Subcutaneous adipose tissue (tissue), 4 donors: ENCODE data around the gene TBC1D7. TPM values are rescaled to one million over a fixed set of nuclear protein-coding genes. Genes with fewer than 3 reads are reported as not detected.

Source experiments
- CTCF ChIP-seq: fragments of 450-650 bp; IDR thresholded peaks from one replicate; pipeline ENCODE4 v1.5.1; 2016; ENCODE audit warnings: low read depth, mild to moderate bottlenecking, control low read depth, antibody characterized with exemption, moderate library complexity
- total RNA-seq, 4 donors: library from RNA; depleted of rRNA; stranded (reverse); fragments of >200 nt; gene quantifications; one replicate each; pipeline ENCODE4 v1.1.0, GENCODE V29; 2016

Gene TBC1D7
- total RNA-seq, 4 donors from 2014 or later: 8.6 to 19.0 (median 9.7) TPM

- TF ChIP-seq CTCF: no peak
These were observed 24.2 kb downstream of the TBC1D7 start for GRCh38 chr6:13304101-13304500.

GRCh38 chr6:13303668-13304017 is 24.7 kb downstream of the TBC1D7 start:
- no peak for TF ChIP-seq CTCF

GRCh38 chr6:13302751-13303667 is 25.3 kb downstream of the TBC1D7 start:
- no peak for TF ChIP-seq CTCF

GRCh38 chr6:13302291-13302690 is 26.0 kb downstream of the TBC1D7 start:
- no peak for TF ChIP-seq CTCF

- no peak for TF ChIP-seq CTCF
These were observed 27.4 kb downstream of the TBC1D7 start for GRCh38 chr6:13300643-13301590.

GRCh38 chr6:13299918-13300317 is 28.4 kb downstream of the TBC1D7 start:
- TF ChIP-seq CTCF: no peak

GRCh38 chr6:13299403-13299821 is 28.9 kb downstream of the TBC1D7 start:
- no peak for TF ChIP-seq CTCF
